HG03060 (cell line): ENCODE data around the gene KPNA3.

Source experiments
- ATAC-seq: cut with Tn5 transposase; IDR thresholded peaks from one replicate; pipeline ENCODE4 v1.9.1; 2021; ENCODE audit warnings: low read depth, moderate number of reproducible peaks; ENCODE audit not compliant: unreplicated experiment

KPNA3 gene

DNA sequence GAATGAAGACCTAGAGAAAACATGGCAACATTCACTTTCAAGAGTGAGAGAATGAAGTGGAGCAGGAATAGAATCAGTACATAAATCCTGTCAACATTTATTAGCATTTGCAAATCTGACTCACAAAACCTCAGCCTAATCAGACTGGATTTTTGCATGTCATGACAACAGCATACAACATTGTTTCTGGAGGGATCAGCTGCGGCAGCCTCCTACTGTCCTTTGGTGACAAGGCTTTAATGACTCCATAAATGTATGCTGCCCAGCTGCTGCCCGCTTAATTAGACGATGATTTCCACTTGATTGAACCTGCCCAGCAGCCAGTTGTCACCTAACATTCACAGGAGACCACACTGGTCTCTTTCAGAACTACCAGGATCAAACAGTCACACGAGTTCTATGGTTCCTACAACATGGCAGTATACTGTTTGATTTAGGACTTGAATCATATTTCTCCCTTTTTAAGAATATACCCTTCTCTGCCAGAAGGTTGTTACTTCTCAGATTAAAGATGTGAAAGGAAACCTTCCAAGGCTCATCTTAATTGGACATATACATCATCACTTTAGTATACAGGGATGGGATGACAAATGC is 110.5 kb downstream of the KPNA3 start:
- no peak for ATAC-seq

GRCh38 chr13:49679246-49679645 is 113.2 kb downstream of the KPNA3 start:
- no peak for ATAC-seq

GRCh38 chr13:49678191-49678914 is 114.1 kb downstream of the KPNA3 start:
- ATAC-seq, result no peak

GRCh38 chr13:49676581-49677298 is 115.7 kb downstream of the KPNA3 start:
- no peak for ATAC-seq

- ATAC-seq, result no peak
Measured at GRCh38 chr13:49670828-49671227, 121.7 kb downstream of the KPNA3 start.

DNA sequence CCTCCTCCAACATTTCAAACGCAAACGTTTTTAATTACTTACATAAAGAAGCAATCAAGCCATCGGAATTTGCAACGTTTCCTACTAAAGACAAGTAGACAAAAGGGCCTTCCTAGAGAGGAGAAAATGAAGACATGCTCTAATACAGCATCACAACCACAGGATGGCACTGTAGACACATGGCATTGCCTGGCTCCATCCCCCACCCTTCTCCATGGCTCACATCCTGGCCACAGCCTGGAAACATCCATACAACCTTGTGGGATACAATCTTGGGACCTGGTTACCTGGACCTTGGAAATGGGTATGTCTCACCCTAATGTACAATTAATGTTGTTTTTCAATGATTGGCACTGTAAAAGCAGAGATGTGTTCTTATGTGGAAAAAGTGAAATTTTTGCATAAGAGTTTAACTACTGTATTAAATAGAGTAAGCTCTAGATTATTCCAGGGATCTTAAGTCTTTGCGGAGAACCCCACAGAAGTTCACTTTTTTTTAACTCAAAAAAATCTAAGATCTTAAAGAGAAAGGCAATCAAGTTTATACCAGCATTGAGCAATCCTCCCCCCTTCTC is 122.7 kb downstream of the KPNA3 start:
- no peak for ATAC-seq

DNA sequence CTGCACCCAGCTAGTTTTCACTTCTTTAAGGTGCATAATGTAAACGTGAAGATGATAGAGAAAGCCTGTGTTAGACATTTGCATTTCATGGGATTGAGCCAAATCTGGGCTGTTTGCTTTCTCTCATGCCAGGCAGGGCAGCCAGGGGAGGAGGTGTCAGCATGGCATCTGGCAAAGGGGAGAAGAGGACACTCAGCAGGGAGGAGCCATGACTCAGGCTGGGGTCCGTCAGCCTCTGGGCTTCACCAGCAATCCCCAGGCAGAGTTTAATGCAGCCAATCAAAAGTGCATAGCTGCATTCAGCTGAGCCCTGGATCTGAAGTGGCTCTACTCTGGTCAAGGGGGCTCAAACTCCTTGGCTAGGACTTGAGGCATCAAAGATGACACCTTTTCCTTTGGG is 124.7 kb downstream of the KPNA3 start:
- no peak for ATAC-seq

DNA sequence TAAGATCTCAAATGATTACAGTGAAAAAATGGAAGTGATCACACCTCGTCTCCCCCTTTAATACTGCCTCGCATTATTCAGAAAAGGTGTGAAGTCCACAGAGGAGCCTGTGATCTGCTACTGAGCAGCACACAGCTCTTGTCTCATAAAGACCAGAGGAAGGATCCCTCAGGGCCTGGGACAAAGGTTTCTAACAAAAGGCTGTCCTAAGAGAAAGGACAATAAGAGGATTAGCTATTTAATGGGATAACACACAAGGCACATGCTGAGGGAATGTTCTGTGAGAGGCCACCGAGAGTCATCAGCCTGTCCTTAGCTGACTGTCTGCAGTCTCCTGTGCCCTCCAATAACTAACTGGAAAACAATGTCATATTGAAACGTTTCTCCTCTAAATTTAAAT is 127.9 kb downstream of the KPNA3 start:
- ATAC-seq, result no peak

GRCh38 chr13:49657241-49657641 is 135.2 kb downstream of the KPNA3 start:
- ATAC-seq, result no peak

- ATAC-seq, result no peak
Measured at GRCh38 chr13:49655906-49656305, 136.6 kb downstream of the KPNA3 start.

- ATAC-seq, result no peak
Measured at GRCh38 chr13:49654011-49654410, 138.5 kb downstream of the KPNA3 start.

GRCh38 chr13:49653478-49653877 is 139.0 kb downstream of the KPNA3 start:
- ATAC-seq, result no peak

DNA sequence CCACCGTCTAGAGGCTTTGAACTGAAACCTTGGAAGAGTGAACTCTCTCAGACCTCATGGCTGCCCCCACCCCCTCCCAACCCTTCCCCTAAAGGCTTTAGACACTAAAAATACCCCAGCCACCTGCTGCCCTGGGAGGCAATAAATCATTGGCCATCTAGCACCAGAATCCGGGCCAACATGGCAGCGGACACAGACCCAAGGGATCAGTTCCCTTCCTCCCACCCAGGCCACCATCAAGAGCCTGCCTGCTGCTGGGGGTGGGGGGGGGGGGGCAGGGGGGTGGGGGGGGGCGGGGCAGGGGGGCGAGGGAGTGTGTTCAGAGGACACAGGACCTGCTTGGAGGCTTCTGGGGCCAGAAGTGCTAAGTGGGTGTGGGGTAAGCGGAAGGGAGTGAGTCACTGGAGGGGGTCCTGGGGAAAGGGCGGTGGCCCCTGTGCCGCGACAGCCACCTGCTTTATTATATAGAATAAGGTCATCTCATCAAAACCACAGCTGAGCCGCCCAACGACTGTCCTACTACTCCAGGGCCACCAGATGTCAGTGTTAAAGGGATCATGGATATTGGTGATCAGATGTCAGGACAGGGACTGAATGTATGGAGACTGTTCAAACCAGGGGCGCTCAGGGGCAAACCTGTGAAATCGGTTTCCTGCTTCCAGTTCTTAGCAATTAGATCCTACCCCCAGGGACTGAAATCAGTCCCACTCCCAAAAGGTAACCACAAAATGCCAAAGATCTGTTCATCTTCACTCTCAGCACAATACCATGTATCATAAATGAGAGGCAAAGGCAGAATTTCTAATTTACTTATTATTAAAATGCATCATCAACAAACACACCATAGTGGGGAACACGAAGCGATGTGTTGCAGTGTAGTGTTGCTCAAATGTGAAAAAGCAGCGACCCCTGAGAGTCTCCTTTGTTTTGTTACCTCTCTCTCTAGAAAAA is 139.9 kb downstream of the KPNA3 start:
- no peak for ATAC-seq

- ATAC-seq, result no peak
Measured at GRCh38 chr13:49651570-49652354, 140.7 kb downstream of the KPNA3 start.

- no peak for ATAC-seq
Measured at GRCh38 chr13:49649963-49650312, 142.5 kb downstream of the KPNA3 start.
